Stimulated activated CD8-positive, alpha-beta memory T cell treated with anti-CD3 and anti-CD28 coated beads, Interleukin-7, amount 100 ng/mL, for 24 hours (primary cell): ENCODE measurements around the gene PLAC9.

ENCODE experiments used
- DNase-seq: peaks from one replicate; pipeline ENCODE4 v3.0.0-alpha.2; 2020; ENCODE audit warnings: low read depth

The PLAC9 gene

GRCh38 chr10:80160361-80161320 lies 28.1 kb downstream of the PLAC9 start:
- DNase-seq = no peak

GRCh38 chr10:80161321-80162083 lies 29.0 kb downstream of the PLAC9 start:
- no peak for DNase-seq

GRCh38 chr10:80163741-80164341 lies 31.3 kb downstream of the PLAC9 start:
- no peak for DNase-seq

GRCh38 chr10:80164596-80164995 lies 32.1 kb downstream of the PLAC9 start:
- no peak for DNase-seq

DNA sequence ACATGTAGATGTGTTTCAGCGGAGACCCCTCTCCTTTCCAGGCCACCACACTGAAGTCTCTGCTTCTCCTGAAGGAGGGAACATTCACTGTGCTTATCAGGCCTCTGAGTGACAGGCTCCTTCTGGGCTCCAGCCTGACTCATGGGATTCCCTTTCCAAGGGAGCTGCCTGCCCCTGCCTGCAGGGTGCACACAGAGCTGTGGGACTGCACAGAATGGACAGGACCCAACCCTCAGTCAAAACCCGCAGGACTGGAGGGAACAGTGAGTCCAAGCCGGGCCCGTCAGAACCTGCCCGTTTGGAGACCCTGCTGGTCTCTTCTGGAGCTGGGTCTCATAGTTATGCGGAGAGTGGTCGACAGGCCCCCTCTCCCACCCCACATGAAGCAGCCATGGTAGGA lies 32.6 kb downstream of the PLAC9 start:
- DNase-seq = no peak

- DNase-seq = no peak
Observed at GRCh38 chr10:80166581-80167470, 34.3 kb downstream of the PLAC9 start.

DNA sequence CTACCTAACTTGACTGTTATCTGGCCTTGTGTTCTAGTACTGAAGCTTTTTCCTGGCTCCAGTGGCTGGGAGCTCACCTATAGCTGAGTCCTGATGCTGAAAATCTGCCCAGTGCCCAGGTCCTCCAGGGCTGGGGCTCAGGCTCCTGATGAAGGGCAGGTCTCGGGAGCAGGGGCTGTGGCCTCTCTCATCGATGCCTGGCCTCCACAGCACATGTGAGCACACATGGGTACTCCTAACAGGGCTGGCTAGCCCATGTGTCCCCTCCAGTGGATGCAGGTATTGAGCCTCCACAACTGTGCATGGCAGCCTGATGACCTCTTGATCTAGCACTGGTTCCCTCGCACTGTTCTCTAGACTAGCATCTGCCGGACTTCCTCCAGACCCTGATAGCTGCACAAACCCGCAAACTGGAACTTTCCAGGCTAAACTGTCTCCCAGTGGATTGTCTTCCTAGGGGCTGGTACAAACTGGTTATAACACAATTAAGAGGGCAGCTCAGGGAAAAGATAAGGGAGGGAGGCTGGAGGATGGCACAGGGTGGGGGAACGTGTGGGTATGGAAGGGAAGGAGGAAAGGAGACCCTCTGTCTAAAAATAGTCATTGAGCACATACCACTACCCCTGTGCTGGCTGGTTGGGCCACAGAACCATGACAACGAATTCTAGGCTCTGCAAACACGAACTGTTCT lies 35.1 kb downstream of the PLAC9 start:
- no peak for DNase-seq

DNA sequence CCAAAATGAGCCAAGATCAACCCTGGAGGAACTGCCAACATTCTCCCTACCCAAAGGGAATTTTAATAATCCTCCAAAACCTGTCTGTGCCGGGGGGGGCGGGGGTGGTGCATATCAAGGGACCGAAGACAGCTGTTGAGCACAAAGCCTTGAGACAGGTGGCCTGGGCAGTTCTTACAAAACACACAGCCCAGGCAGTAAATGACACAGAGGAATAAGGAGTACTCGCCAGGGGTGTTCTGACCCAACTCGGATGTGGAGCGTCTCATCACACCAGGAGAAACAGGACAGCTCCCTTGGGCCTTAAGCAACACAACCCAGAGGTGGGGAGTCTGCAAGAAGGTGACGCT lies 35.6 kb downstream of the PLAC9 start:
- DNase-seq = no peak

- DNase-seq = no peak
Observed at GRCh38 chr10:80168679-80169380, 36.3 kb downstream of the PLAC9 start.

DNA sequence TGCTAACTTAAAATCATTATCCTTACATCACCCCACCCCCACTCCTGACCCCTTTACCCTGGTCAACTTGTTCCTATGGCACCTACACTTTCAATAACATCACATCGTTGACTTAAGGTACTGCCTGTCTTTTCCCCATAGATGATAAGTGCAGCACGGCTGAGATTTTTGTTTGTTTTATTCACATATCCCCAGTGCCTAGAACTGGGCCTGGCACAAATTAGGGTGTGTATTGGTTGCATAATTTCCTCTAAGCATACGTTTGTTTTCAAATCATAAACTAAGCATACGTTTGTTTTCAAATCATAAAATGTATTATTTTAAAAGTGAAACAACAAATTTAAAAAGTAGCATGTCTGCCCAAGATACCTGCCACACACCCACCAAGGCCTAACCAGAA lies 37.5 kb downstream of the PLAC9 start:
- DNase-seq = no peak

DNA sequence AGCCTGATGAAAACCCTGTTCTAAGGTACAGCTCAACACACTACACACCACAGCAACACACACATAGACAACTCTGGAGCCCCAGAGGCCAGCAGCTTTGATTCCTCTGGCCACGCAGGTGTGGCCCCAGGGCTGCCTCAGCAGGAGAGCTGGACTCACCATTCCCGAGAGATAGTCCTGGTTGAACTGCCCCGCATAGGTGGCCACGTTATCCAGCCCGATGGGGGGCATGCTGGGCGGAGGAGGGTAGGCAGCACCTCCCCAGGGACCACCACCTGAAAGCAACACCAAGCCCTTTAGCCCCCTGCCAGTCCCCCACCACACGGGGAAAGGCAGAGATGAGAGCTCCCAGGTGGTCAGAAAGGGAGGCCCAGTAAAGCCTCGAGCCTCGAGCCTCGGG lies 38.1 kb downstream of the PLAC9 start:
- DNase-seq = no peak

- no peak for DNase-seq
Observed at GRCh38 chr10:80171248-80171660, 38.7 kb downstream of the PLAC9 start.

- DNase-seq = no peak
Observed at GRCh38 chr10:80172896-80173295, 40.4 kb downstream of the PLAC9 start.

DNA sequence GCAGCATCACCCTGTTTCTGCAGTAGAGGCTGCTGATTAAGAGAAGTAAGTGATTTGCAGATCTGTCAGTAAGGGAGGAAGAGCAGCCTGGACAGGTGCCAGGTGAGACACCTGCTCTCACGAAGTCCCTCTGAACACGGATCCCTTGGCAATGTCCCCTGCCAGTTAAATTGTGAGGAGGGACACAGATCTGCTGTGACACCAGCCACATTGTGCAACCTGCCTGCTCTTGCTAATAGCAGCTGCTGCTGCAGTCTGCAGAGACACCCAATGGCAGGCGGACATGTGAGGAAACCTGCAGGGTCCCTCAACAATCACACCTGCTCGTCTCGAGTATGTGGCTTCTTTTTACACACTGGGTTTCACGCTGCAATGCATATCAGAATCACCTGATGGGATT lies 40.9 kb downstream of the PLAC9 start:
- DNase-seq = no peak

- DNase-seq = no peak
Observed at GRCh38 chr10:80174641-80175395, 42.3 kb downstream of the PLAC9 start.

GRCh38 chr10:80176526-80176925 lies 44.0 kb downstream of the PLAC9 start:
- no peak for DNase-seq

DNA sequence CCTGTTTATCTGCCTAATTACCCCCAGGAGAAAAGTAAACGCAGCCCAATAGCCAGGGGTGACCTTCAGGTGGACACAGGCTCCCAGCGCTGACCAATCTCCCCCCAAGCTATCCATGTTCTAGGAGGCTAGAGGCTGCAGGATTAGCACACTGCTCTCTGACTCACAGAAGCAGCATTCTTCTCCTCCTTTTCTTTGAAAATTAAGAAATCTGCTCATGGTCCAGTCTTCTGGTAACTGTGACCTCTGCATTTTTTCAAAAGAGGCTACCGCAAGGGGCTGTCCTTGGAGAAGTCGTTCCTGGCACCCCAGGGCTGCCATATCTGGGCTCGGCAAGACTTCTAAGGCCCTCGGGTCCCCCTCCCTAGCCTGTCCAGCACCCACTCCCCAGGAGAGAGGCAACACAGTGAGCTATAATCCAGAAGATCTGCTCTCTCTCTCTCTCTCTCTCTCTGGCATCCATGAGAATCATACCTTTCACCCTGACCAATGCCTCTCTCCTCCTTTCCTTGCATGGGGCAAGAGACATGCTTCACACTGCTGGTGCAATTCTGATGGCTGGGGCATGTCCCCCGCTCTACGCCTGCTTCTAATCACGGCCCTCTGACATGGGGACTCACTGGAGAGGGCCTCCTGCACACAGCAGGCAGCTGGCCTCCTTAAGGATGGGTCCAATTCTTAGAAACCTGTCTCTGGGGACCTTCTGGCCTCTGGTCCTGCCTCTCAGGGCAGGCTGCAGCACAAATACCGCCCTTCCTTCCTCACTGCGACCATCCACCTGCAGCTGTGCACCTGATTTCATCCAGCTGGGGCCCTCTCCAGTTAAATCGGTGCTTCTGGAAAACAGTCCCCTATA lies 45.5 kb downstream of the PLAC9 start:
- DNase-seq = no peak

DNA sequence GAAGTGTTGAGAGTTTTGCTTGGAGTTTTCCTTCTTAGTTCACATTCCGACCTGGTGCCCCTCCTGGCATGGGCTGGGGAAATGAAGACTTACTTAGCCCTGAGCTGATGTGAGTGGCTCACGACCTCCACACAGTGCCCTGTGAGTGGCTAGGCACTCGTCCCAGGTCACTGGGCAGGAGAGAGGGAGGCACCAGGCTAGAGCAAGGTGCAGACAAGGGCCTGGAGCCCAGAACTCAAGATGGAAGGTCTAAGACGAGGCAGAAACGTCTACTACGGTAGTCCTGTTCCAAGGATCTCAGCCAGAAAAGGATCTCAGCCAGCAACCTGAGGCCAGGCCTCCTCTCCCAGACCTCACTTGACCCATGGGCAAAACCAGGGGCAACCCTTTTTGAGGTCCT lies 50.5 kb downstream of the PLAC9 start:
- DNase-seq = no peak

DNA sequence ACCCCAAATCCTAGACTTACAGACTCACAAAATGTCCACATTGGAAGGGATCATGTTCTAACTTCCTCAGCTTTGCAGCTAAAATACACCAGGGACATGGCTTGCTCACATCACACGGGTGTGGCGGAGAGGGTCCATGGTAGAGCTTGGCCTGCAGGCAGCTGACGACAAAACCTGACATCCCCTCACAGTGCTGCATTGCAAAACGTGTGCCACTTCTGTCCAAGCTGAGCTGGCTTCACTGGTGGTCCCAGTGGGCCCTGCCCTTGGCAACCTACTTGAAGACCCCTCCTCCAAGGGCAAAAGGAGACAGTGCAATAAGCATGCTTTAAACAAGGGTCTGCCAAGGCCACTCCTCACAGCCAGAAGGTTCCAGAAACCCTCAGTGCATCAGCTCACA lies 50.9 kb downstream of the PLAC9 start:
- no peak for DNase-seq
